Ovary (tissue), 3 donors: ENCODE data around the gene ADAMTSL3.

Source experiments
- CTCF ChIP-seq, 3 donors: fragments of 450-650 bp in 2 of 3; fragments of 200-600 bp in 1 of 3; IDR thresholded peaks; one replicate each; pipeline versions ENCODE4 v1.5.1 to v1.8.0; 2016 to 2022; ENCODE audit warnings: antibody characterized with exemption in 3 of 3, mild to moderate bottlenecking in 1 of 3
- EP300 ChIP-seq: sonication (generic); formaldehyde crosslinking; IDR thresholded peaks from one replicate; pipeline ENCODE4 v1.6.1; 2017; ENCODE audit warnings: antibody characterized with exemption
- POLR2A ChIP-seq: fragments of 450-650 bp; IDR thresholded peaks from one replicate; pipeline ENCODE4 v1.6.1; 2017; ENCODE audit warnings: antibody characterized with exemption, mild to moderate bottlenecking, moderate library complexity
- donor health status: DM: no; HTN: no; CAD: no.

GRCh38 chr15:83688201-83688600 is 34.3 kb downstream of the ADAMTSL3 start:
- TF ChIP-seq CTCF (IDR thresholded peaks at IDR 0.05), result no peak
- TF ChIP-seq POLR2A, result no peak
- TF ChIP-seq EP300, result no peak
